ENCODE results near the gene DEPDC5.
"Not testable (repeated sequence)": the region's sequence is repeated elsewhere in the genome, so short reads cannot be mapped to it uniquely, and the experiment has no call there.

DEPDC5 gene

DNA sequence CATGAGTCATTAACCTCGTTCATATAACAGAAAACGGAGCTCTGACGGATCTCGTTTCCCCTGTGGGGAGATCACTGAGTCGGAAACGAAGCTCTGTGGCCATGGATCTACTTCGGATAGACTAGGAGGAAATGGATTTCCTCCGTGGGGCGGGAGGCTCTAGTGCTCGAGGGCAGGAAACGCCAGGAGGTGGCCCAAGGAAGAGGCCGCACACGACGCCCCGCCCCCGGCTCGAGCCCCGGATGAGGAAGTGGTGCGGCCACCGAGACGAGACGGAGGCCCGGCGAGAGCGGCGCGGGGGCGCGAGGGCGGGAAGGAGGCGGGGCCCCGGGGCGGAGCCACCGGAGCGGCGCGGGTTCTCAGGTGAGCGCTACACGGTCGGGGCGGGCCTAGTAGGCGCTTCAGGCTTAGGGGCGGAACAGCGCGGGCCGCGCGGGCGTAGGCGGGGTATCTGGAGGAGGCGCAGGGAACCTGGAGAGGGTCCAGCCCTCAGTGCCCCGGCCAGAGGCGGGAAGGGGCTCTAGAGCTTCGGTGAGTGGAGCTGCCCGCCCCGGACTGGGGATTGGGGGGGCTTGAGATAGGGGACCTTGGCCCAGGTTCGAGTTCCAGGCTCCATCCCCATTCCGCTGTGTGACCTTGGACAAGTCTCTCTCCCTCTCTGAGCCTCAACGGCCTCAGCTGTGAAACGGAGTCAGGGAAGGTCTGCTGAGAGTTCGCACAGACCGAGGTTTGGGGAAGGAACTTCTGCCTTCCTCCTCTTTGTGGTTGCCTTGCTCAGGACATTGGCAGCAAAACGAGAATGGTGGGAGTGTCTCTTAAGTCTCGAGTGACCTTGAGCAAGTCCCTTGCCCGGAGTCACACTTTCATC lies at the start of gene DEPDC5:
TSS of gene DEPDC5 (plus strand) at position 386 of the 868 bp plus-strand sequence. CDS start 903 bp downstream, outside the sequence.
- DNase-seq = peak; percentile 95

GRCh38 chr22:31707519-31707918 lies 46.3 kb upstream of the DEPDC5 start:
- no peak for DNase-seq

- not testable (repeated sequence) for DNase-seq
Measured at GRCh38 chr22:31711226-31711625, 42.6 kb upstream of the DEPDC5 start.

DNA sequence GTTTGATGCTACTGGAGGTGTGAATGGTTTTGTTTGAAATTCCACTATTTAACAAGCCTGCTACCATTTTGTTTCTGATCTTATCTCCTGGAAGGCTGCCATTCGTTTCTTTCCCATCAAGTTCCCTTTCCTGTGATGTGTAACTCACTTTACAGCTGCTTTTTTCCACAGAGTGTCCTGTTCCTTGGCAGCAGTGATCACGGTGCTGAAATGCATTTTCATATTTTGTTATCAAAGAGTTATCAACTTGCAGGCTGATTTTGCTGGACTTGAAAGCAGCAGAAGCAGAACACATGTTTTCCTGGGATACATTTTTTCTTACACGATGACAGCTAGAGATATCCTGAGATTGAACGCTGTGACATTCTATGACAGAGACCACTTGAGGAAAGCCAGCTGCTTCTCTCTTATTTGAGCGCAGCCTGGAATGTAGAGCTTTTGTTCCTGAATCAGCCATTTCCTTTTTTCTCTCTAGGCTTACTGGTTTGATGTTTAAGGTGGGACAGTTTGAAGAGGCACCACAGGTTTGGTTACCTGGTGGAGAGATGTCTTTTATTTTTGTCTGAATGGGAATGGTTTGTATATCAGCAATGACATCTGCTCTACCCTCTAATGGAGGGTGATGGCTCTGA lies 38.6 kb upstream of the DEPDC5 start:
- no peak for DNase-seq

DNA sequence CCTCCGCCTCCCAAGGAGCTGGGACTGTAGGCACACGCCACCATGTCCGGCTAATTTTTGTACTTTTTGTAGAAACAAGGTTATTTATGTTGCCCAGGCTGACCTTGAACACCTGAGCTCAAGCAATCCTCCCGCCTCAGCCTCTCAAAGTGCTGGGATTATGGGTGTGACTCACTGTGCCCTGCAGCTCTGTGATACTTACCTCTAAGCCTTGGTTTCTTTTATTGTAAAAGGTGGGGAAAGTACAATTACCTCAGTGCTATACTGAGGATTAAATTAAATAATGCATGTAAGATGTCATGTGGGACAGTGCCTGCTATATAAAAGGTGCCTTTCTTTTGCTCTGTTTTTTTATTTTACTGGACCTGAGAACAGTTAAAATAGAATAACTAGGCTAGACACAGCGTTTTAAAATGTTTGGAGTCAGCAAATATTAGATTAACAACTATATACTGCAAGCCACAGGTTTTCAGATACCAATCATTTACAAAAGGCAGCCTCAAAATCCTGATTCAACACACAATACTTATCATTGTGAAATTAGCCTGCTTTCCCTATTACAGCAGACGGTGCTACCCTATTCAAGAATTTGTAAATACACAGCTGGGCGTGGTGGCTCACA lies 33.9 kb upstream of the DEPDC5 start:
- no peak for DNase-seq

DNA sequence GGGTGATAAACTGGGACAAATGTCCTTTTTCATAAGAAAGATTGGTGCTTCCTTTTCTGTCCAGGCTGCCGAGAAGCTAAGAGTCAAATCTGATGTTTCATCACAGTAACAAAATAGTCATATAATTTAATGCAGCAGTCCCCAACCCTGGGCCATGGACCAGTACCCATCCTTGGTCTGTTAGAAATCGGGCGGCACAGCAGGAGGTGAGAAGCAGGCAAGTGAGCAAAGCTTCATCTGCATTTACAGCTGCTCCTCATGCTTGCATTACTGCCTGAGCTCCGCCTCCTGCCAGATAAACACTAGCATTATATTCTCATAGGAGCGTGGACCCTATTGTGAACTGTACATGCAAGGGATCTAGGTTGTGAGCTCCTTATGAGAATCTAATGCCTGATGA lies 30.1 kb upstream of the DEPDC5 start:
- no peak for DNase-seq

DNA sequence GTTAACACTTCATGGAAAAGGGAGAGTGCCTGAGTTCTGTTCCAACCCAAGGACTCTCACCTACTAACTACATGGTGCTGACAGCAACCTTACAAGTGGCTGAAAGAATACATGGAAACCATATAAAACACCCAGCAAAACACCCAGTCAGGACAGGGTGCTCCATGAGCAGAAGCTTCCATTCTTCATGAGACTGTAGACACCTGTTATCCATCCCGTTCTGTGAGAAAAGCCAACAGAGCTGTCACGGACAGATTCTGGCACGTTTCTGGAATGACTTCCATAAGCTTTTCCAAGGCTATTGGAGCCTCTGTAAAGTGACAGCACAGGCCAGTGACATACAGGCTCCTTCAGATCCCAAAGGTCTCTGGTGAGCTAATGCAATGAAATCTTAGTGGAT lies 27.1 kb upstream of the DEPDC5 start:
- no peak for DNase-seq

DNA sequence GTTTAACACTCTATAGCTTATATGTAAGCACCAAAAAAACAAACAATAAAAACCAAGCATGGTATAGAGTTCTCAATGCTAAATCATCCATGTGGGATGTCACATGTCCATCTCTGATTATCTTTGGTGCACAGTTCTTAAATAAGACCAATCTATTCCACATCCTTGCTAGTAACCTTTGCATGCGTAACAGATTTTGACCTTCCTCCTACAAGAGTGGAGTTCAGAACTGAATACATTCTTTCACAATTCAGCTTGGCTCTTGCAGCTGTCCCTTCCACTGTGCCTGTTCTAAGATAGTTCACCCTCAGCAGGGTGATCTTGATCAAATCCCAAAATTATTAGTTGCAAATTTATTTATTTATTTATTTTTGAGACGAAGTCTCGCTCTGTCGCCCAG lies 25.0 kb upstream of the DEPDC5 start:
- no peak for DNase-seq

- no peak for DNase-seq
Measured at GRCh38 chr22:31730344-31730711, 23.5 kb upstream of the DEPDC5 start.

- DNase-seq = no peak
Measured at GRCh38 chr22:31732089-31732829, 21.6 kb upstream of the DEPDC5 start.

GRCh38 chr22:31733580-31734079 lies 20.2 kb upstream of the DEPDC5 start:
- no peak for DNase-seq

DNA sequence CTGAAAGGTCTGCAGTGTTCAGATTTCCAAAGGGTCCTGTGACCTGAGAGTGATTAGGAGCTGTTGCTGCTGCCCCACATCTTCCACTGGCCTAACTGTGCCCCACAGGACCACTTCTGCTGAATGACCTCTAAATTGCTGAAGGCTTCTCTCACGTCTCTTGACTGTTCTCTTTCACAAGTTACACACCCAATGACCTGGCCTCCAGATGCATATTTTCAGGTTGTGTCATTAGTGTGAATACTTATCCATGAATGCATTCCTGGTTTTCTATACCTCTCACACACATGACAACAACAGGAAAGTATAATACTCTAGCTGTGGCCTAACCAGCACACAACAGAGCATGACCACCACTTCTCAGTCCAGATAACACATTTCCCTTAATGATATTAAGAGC lies 19.3 kb upstream of the DEPDC5 start:
- DNase-seq = no peak

GRCh38 chr22:31736458-31736857 lies 17.4 kb upstream of the DEPDC5 start:
- no peak for DNase-seq

DNA sequence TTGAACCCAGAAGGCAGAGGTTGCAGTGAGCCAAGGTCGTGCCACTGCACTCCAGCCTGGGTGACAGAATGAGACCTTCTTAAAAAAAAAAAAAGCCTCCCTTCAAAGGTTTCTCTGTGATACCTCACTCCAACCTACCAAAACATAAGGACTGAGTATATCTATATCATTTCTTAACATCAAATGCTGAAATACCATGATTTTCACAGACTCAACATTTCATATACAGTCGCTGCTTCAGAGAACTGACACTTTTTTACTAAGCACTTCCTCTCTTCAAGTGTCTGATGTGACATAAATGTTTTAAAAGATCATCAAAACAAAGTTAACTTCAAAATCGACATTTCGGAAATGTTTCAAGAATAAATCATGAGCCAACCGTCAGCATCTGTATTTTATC lies 15.9 kb upstream of the DEPDC5 start:
- DNase-seq = no peak

DNA sequence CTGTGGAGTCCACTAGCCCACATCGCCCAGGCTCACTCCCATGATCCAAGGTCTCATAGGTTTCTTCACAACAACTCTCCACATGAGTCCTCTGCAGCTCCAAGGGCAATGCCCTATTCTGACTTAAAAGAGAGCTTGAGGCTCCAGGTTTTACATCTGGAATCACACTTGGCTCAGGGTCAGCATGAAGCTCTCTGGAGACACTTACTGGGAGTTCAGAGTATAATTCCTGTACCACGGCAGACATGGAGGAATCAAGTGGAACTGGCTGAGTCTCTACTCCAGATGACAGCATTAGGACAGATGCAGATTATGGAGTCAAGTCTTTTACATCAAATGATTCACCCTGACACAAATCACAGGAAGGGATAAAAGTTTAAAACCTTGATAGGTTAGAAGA lies 15.3 kb upstream of the DEPDC5 start:
- no peak for DNase-seq

- no peak for DNase-seq
Measured at GRCh38 chr22:31739795-31740201, 14.0 kb upstream of the DEPDC5 start.

GRCh38 chr22:31740314-31740713 lies 13.5 kb upstream of the DEPDC5 start:
- DNase-seq = not testable (repeated sequence)

- DNase-seq = no peak
Measured at GRCh38 chr22:31742115-31742514, 11.7 kb upstream of the DEPDC5 start.

DNA sequence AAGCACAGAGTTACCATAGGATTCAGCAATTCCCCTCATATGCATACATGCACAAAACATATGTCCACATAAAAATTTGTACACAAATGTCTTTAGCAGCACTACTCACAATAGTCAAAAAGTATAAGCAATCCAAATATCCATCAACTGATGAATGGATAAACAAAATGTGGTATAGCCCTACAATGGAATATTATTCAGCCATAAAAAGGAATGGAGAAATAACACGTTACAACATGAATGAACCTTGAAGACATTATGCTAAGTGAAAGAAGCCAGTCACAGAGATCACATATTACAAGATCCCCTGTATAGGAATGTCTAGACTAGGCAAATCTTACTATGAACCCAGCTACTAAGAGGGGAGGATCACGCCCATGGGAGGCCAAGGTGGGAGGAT lies 11.1 kb upstream of the DEPDC5 start:
- no peak for DNase-seq

DNA sequence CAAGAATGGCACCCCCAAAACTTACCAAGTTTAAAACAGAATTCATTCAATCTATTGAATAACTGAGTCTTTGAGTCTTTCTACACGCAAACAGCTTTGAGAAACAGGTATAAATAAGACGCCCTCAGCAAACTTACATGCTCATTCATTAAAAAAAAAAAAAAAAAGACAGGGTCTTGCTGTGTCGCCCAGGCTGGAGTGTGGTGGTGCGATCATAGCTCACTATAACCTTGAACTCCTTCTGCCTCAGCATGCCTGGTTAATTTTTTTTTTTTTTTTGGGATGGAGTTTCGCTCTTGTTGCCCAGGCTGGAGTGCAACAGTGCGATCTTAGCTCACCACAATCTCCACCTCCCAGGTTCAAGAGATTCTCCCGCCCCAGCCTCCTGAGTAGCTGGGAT lies 9.9 kb upstream of the DEPDC5 start:
- DNase-seq = no peak

- no peak for DNase-seq
Measured at GRCh38 chr22:31747441-31747840, 6.4 kb upstream of the DEPDC5 start.

DNA sequence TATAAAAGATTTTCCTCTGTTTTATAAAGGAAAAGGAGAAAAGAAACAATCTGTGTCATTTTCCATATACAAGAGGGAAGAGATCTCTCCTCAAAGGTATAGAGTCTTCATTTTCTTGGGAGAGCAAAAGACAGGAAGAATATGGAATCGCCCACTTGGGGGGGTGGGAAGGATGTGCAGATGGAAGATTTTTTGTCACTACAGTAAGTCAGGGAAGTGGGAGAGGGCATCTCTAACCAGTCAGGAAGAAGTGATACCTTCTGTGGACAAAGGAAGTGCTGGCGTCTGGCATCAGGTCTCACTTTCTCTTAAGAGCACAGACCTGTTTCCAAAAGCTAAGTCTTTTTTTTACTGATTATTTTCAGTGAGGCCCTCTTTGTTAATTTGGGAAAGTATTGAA lies 5.3 kb upstream of the DEPDC5 start:
- DNase-seq = no peak

Measured in CD4-positive, alpha-beta T cell treated with Interleukin-15 for 1 hour (primary cell).